ENCODE results near the gene FHL5.
"Not testable (repeated sequence)": the region's sequence is repeated elsewhere in the genome, so short reads cannot be mapped to it uniquely, and the experiment has no call there.

The FHL5 gene

GRCh38 chr6:96611342-96611991, 48.5 kb downstream of the FHL5 start:
- no peak for DNase-seq

DNA sequence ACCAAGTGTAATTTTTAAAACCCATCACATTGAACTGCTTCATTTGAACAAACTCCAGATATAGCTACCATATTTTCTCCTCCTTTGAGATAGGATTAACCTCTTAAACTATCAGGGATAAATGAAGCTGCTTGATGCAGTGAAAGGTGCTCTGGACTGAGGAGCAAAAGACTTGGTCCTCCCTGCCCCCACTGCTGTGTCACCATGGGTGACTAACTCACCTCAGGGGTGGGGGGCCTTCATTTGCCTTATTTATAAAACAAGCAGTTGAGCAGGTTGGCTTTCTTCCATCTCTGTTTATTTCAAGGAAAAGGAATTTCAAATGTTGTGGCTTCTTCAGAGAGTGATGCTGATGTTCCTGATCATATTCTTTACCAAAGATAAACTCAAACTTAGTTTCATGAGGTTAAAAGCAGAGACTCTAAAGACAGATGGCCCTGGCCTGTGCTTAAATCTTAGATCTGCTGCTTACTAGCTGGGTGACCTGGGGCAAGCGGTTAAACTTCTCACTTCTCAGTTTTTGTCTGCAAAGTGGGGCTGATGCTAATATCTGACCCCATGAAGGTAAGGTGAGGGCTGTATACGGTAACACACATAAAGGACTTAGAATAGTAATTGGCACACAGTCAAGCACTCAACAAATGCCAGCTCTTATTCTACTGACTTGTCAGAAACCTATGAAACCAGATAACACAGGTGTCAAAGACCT, 50.5 kb downstream of the FHL5 start:
- DNase-seq, result no peak

GRCh38 chr6:96620851-96621250, 57.9 kb downstream of the FHL5 start:
- no peak for DNase-seq

GRCh38 chr6:96621983-96622382, 59.1 kb downstream of the FHL5 start:
- no peak for DNase-seq

DNA sequence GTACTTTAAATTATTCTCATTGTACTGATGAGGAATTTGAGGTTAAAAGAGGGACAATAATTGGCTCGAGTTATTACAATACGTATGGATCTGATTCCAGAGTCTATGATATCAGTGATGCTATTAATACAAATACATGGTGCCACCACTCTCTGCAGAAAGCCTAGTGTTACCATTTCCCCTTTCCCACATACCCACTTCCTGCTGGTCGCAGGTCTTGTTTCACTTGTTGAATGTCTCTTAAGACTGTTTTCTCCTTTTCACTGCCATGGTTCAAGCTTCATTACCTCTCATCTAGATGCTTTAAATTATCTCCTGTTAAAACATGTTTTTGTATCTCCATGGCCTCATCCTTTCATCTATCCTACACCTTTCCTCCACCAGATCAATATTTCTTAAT, 62.0 kb downstream of the FHL5 start:
- DNase-seq, result no peak

DNA sequence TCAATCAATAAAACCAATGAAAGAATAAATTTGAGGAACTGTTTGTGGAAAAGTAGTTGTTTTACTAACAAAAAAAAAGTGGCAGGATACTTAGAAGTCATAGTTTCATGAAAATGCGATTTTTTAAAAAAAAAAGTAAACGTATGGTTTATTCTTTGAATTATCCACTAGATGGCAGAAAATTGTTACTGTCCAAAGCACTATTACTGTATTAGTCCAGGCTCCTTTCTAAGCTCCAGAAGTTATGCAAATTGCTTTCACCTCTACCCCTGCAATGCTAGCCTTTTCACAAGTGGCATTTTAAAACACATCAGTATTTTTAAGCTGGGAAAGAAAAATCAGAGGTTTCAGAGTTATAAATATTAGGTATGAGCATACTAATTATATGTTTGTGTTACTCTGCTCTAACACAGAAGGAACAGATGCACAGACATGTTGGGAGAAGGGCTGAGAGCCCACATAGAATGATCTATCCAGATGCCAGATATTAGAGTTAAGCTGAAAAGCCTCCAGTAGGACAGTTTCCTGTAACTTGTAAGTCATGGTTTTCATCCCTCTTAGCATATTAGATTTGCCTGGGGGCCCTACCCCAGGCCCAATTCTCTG, 63.9 kb downstream of the FHL5 start:
- peak; percentile 44 for DNase-seq

- DNase-seq, result no peak
Observed at GRCh38 chr6:96631248-96631647, 68.3 kb downstream of the FHL5 start.

DNA sequence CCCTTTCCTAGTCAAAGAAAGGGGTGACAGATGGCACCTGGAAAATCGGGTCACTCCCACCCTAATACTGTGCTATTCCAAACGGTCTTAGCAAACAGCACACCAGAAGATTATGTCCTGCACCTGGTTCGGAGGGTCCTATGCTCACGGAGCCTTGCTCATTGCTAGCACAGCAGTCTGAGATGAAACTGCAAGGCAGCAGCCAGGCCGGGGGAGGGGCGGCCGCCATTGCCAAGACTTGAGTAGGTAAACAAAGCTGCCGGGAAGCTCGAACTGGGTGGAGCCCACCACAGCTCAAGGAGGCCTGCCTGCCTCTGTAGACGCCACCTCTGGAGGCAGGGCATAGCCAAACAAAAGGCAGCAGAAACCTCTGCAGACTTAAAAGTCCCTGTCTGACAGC, 75.1 kb downstream of the FHL5 start:
- DNase-seq, result not testable (repeated sequence)

DNA sequence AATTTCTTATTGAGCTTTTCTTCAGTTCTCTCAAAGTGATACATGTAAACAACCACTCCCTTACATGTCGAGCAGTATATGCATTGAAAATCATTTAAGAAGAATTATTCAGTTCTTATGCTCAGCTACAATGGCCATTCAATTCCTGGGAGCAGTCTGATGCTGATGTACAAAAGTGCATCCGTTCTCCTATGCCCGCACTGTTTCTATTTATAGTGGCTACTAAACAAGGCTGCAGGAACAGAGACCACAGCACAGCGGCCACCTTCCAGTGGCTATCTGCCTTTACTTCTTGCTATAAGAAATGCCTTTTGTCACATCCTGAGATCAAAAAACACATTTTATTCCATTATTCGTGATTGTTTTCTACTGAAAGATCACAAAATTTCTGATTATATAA, 82.2 kb downstream of the FHL5 start:
- no peak for DNase-seq

GRCh38 chr6:96649926-96650325, 87.0 kb downstream of the FHL5 start:
- DNase-seq, result no peak

GRCh38 chr6:96651816-96652215, 88.9 kb downstream of the FHL5 start:
- no peak for DNase-seq

DNA sequence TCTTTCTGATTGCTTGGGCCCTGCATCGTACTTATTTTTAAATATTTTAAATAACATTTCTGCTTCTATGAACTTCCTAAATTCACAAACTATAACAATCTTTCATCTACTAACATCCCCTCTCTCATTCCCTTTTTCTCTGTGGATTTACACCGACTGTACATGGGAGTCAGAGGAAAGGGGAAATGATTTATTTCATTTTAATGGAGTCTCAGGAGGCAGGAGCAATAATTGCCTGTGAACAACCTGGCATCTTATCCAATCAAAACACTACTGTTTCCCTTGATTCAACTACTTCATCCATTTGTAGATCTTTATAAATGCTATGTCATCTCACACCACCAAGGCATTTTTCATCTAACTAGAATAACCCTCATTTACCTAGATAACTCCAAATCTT, 89.6 kb downstream of the FHL5 start:
- DNase-seq, result no peak

- no peak for DNase-seq
Observed at GRCh38 chr6:96653181-96653580, 90.3 kb downstream of the FHL5 start.

DNA sequence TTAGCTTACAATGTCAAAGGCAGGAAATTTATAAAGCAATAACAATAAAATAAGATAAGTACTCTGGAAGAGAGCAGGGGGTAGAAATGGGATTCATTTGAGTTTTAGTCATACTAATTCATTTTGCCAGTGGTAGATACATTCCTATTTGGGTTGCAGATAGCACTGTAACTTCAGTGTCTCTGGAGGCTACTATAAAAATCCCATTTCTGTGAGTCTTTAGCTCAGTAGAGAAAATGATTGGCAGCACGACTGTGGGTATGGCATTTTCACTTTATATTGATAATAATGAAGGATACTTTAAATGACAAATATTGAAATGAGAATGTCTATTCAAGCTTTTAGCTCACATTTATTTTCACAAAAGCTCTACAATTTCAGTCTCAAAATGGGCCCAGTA, 93.6 kb downstream of the FHL5 start:
- no peak for DNase-seq

GRCh38 chr6:96657344-96657743, 94.4 kb downstream of the FHL5 start:
- DNase-seq, result no peak

GRCh38 chr6:96659084-96659845, 96.3 kb downstream of the FHL5 start:
- peak; percentile 38 for DNase-seq

Data from NCI-H774 (cell line).